PC-3 (cell line): ENCODE measurements around the gene EFCAB11. TPM values are rescaled to one million over a fixed set of nuclear protein-coding genes. Genes with fewer than 3 reads are reported as not detected.

ENCODE experiments used
- ATAC-seq: fragments of 200-7000 bp; cut with Tn5 transposase; 2 replicates; pipeline ENCODE4 v1.9.1; 2020; ENCODE audit warnings: mild to moderate bottlenecking, moderate library complexity
- BruUV-seq: library from RNA; stranded (reverse); fragments of 400-500 nt; replicated peaks from 2 replicates; lab custom pipeline; 2021; lab: Mats Ljungman, UMichigan
- CTCF ChIA-PET: fragments of 300-600 bp; sonication (Branson Sonifier 250); formaldehyde crosslinking; loops from one replicate; lab custom pipeline; 2022; ENCODE audit warnings: antibody characterized with exemption; lab: Charles Lee
- POLR2A ChIA-PET: fragments of 300-600 bp; sonication (Branson Sonifier 250); formaldehyde crosslinking; loops from one replicate; lab custom pipeline; 2022; ENCODE audit warnings: antibody characterized with exemption; ENCODE audit not compliant: unreplicated experiment; lab: Charles Lee
- DNase-seq: peaks from one replicate; pipeline ENCODE4 v3.0.0-alpha.2; 2015
- H2AFZ ChIP-seq: fragments of 300-600 bp; sonication (generic); 2 replicates; pipeline ENCODE4 v1.6.0; 2016; ENCODE audit warnings: antibody characterized with exemption, low read length
- H3F3A ChIP-seq: fragments of 300-600 bp; sonication (generic); one replicate; pipeline ENCODE4 v1.6.0; 2017; ENCODE audit warnings: antibody characterized with exemption, low read length, control low read depth, mild to moderate bottlenecking; ENCODE audit not compliant: unreplicated experiment
- H3K27ac ChIP-seq: fragments of 300-600 bp; sonication (generic); 2 replicates; pipeline ENCODE4 v1.5.1; 2016; ENCODE audit warnings: mild to moderate bottlenecking, low read length
- H3K27me3 ChIP-seq: fragments of 300-600 bp; sonication (generic); 2 replicates; pipeline ENCODE4 v1.6.1; 2016; ENCODE audit warnings: low read length, mixed read lengths
- H3K36me3 ChIP-seq: fragments of 300-600 bp; sonication (generic); 2 replicates; pipeline ENCODE4 v1.6.1; 2016; ENCODE audit warnings: low read depth, mixed run types, low read length, mixed read lengths
- H3K4me1 ChIP-seq: fragments of 300-600 bp; sonication (generic); 2 replicates; pipeline ENCODE4 v1.5.1; 2016; ENCODE audit warnings: low read length; ENCODE audit not compliant: insufficient read depth
- H3K4me2 ChIP-seq: fragments of 300-600 bp; sonication (generic); 2 replicates; pipeline ENCODE4 v1.6.0; 2016; ENCODE audit warnings: low read length
- H3K4me3 ChIP-seq: fragments of 300-600 bp; sonication (generic); 2 replicates; pipeline ENCODE4 v1.5.1; 2016; ENCODE audit warnings: mild to moderate bottlenecking, low read length, mixed read lengths
- H3K79me2 ChIP-seq: fragments of 300-600 bp; sonication (generic); 2 replicates; pipeline ENCODE4 v1.6.1; 2017; ENCODE audit warnings: low read length, mixed read lengths
- H3K9ac ChIP-seq: fragments of 300-600 bp; sonication (generic); 2 replicates; pipeline ENCODE4 v1.6.0; 2016; ENCODE audit warnings: mild to moderate bottlenecking, low read length
- H3K9me2 ChIP-seq: fragments of 300-600 bp; sonication (generic); replicated peaks from 2 replicates; pipeline ENCODE4 v1.6.1; 2016; ENCODE audit warnings: mixed run types, low read length, mixed read lengths
- H3K9me3 ChIP-seq: fragments of 300-600 bp; sonication (generic); 2 replicates; pipeline ENCODE4 v1.6.1; 2016; ENCODE audit warnings: low read length, mixed read lengths
- H4K20me1 ChIP-seq: fragments of 300-600 bp; sonication (generic); 2 replicates; pipeline ENCODE4 v1.6.1; 2016; ENCODE audit warnings: low read length, mixed read lengths
- EZH2 ChIP-seq: fragments of 300-600 bp; sonication (generic); IDR thresholded peaks from one replicate; pipeline ENCODE4 v1.6.1; 2017; ENCODE audit warnings: antibody characterized with exemption, mild to moderate bottlenecking, low read length; ENCODE audit not compliant: unreplicated experiment
- EZH2phosphoT487 ChIP-seq: fragments of 300-600 bp; sonication (generic); IDR thresholded peaks from 2 replicates; pipeline ENCODE4 v1.6.1; 2018; ENCODE audit warnings: mild to moderate bottlenecking, antibody characterized with exemption, low read length, borderline replicate concordance
- intact Hi-C: fragments of 100-400 bp; cut with micrococcal nuclease; formaldehyde crosslinking; loops from 2 replicates; pipeline ENCODE4 v1.9.0; 2023
- total RNA-seq: library from RNA; depleted of rRNA; stranded (reverse); fragments of >200 nt; gene quantifications from 2 replicates; pipeline ENCODE4 v1.2.3, GENCODE V29; 2014
- TF ChIP-seq, protein P1 (sequence below): fragments of 300-600 bp; sonication (generic); conservative IDR thresholded peaks from 2 replicates; pipeline ENCODE4 v1.5.1; 2017; ENCODE audit warnings: antibody characterized with exemption, low read depth, mild to moderate bottlenecking, low read length

EFCAB11 gene
- total RNA-seq, 1 experiment from 2014 or later, result 7.0 TPM

DNA sequence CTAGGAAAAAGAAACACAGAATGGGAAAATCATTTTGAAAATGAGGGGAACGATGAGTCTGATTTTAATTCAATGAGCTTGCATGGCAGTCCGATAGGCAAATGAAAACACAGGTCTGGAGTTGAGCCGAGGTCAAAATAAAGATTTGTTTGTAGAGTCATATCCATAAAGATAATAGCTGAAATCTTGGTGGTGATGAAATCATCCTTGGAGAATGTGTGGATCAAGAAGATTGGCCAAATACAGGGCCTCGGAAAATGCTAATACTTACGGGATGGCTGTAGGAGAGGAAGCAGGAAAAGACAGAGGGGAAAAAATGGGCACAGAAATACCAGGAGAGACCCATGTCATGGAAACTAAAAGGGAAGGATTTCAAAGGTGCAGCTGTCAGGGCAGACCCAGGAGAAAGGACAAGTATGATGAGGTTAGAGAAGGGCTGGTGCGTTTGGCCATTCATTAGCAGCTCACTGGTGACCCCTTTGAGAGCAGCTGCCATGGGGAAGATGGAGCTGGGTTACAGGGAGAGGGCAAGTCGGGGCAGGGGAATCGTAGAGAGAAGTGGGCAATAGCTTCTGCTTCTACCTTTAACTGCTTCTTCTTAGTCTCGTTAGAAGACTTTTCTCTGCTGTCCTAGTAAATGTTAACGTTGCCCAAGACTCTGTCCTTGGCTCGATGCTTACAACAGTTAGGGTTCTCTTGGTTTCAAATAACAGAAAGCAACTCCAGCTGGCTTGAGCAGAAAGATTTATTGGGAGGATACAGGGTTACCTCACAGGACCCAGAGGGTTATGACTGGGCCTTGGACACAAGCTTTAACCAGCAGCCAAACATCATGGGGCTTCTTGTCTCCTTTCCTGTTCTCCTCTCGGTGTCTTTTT lies 161.8 kb downstream of the EFCAB11 start:
- no peak for ATAC-seq
- ChIA-PET POLR2A (interaction anchor here (0.6 kb wide), 1 partner anchor 134 kb away, joined by 6 read pairs; no protein-coding TSS in a partner anchor), CTCF (no interaction called here)
- Histone ChIP-seq H3K79me2 (no peaks in the 10 kb centered on the region), H3K9ac (no peak overlapping the region), H3K4me2 (no peak overlapping the region), H3K27me3 (no peaks in the 10 kb centered on the region), H3F3A (no peaks in the 10 kb centered on the region), H3K36me3 (no peaks in the 10 kb centered on the region), H3K9me3 (no peaks in the 10 kb centered on the region), H2AFZ (no peak overlapping the region), H3K4me1 (no peaks in the 10 kb centered on the region), H3K4me3 (no peak overlapping the region), H4K20me1 (no peaks in the 10 kb centered on the region), H3K9me2 (no peaks in the 10 kb centered on the region), H3K27ac (no peak overlapping the region)
- intact Hi-C loops, result no loop called here
- BruUV-seq, result no TSS peak
- TF ChIP-seq EZH2 (no peak), EZH2phosphoT487 (no peak)
- TF ChIP-seq, protein P1, sequence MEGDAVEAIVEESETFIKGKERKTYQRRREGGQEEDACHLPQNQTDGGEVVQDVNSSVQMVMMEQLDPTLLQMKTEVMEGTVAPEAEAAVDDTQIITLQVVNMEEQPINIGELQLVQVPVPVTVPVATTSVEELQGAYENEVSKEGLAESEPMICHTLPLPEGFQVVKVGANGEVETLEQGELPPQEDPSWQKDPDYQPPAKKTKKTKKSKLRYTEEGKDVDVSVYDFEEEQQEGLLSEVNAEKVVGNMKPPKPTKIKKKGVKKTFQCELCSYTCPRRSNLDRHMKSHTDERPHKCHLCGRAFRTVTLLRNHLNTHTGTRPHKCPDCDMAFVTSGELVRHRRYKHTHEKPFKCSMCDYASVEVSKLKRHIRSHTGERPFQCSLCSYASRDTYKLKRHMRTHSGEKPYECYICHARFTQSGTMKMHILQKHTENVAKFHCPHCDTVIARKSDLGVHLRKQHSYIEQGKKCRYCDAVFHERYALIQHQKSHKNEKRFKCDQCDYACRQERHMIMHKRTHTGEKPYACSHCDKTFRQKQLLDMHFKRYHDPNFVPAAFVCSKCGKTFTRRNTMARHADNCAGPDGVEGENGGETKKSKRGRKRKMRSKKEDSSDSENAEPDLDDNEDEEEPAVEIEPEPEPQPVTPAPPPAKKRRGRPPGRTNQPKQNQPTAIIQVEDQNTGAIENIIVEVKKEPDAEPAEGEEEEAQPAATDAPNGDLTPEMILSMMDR, result no peak
- no peak for DNase-seq

DNA sequence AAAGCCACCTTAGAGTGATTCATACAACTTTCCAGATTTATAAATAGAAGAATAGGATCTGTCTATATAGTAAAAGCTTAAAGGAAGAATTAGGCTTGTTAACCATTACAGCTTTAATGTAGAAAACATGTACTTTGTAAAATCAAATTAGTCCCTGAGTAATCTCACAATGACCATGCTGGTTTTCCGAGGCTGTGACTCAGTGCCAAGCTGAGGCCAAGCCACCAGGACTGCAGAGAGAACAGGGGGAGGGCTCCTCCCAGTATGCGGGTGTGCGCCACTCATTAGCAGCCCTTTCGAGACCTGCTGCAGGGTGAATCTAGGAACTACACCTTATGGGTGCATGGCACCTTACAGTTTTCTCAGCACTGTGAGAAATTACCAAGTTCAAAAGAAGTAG lies 167.0 kb downstream of the EFCAB11 start:
- Histone ChIP-seq H3K9me3 (no peaks in the 10 kb centered on the region), H3K4me3 (no peak overlapping the region), H3K4me1 (no peaks in the 10 kb centered on the region), H3K9ac (no peak overlapping the region), H3K36me3 (no peaks in the 10 kb centered on the region), H4K20me1 (no peaks in the 10 kb centered on the region), H3K27me3 (no peaks in the 10 kb centered on the region), H3K27ac (no peak overlapping the region), H3K9me2 (no peaks in the 10 kb centered on the region), H3K79me2 (no peaks in the 10 kb centered on the region), H3K4me2 (no peak overlapping the region), H2AFZ (no peak overlapping the region), H3F3A (no peaks in the 10 kb centered on the region)
- ATAC-seq (no peak; the same call in 1 of the 2 replicates), DNase-seq (peak; percentile 14)
- CTCF ChIA-PET, result no interaction called here
- TF ChIP-seq, protein P1, result no peak
- TF ChIP-seq EZH2 (no peak), EZH2phosphoT487 (no peak)
- POLR2A ChIA-PET, result no interaction called here
- intact Hi-C loops, result no loop called here
- no TSS peak for BruUV-seq

DNA sequence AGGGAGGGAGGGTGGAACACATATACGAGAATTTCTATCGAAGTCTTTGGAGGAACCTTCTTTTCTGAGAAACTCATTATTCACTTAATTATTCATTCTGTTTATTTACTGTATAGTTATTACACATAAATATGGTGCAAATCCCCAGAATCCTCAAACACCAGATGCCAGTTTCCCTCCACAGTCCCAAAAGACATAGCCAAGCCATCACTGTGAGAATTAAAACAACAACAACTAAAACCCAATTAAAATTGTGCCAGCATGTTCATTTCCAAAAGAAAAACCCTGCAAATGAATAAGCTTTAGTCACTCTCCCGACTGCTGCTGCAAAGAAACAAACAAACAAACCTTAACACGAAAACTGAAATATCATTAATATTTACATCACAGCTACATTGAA lies 173.5 kb downstream of the EFCAB11 start:
- no peaks in the 10 kb centered on the region for H3K27me3 ChIP-seq
- TF ChIP-seq EZH2 (no peak), EZH2phosphoT487 (no peak)
- TF ChIP-seq, protein P1, result no peak
- no TSS peak for BruUV-seq
- no peak for ATAC-seq
- no peaks in the 10 kb centered on the region for H4K20me1 ChIP-seq
- DNase-seq, result no peak
- ChIA-PET POLR2A (no interaction called here), CTCF (no interaction called here)
- H3K9me3 ChIP-seq, result no peaks in the 10 kb centered on the region
- H3K4me2 ChIP-seq, result no peak overlapping the region
- H3K9me2 ChIP-seq, result no peaks in the 10 kb centered on the region
- intact Hi-C loops, result no loop called here
- no peak overlapping the region for H2AFZ ChIP-seq
- no peaks in the 10 kb centered on the region for H3F3A ChIP-seq
- H3K36me3 ChIP-seq, result no peaks in the 10 kb centered on the region
- H3K4me3 ChIP-seq, result no peak overlapping the region
- no peak overlapping the region for H3K9ac ChIP-seq
- H3K79me2 ChIP-seq, result no peaks in the 10 kb centered on the region
- no peaks in the 10 kb centered on the region for H3K4me1 ChIP-seq
- H3K27ac ChIP-seq, result no peak overlapping the region
